ENCODE results near the gene ANKS3.

Gene ANKS3

GRCh38 chr16:4724661-4725270 is 9.3 kb downstream of the ANKS3 start:
- H3K9me3 ChIP-seq (ENCODE audit: insufficient read depth, low read length, severe bottlenecking), result no peaks in the 10 kb centered on the region
- no peaks in the 10 kb centered on the region for H3K4me1 ChIP-seq (ENCODE audit: insufficient read depth, low read length)
- ATAC-seq (ENCODE audit: insufficient read depth, low read depth), result no peak
- H3K79me2 ChIP-seq (ENCODE audit: insufficient read depth, low read length), result no peaks in the 10 kb centered on the region
- no peak overlapping the region for H2AFZ ChIP-seq (ENCODE audit: low read depth, low read length)
- TF ChIP-seq EZH2 (IDR thresholded peaks at IDR 0.05; ENCODE audit: borderline replicate concordance, low read depth, low read length, severe bottlenecking), result no peak
- TF ChIP-seq, protein P1, sequence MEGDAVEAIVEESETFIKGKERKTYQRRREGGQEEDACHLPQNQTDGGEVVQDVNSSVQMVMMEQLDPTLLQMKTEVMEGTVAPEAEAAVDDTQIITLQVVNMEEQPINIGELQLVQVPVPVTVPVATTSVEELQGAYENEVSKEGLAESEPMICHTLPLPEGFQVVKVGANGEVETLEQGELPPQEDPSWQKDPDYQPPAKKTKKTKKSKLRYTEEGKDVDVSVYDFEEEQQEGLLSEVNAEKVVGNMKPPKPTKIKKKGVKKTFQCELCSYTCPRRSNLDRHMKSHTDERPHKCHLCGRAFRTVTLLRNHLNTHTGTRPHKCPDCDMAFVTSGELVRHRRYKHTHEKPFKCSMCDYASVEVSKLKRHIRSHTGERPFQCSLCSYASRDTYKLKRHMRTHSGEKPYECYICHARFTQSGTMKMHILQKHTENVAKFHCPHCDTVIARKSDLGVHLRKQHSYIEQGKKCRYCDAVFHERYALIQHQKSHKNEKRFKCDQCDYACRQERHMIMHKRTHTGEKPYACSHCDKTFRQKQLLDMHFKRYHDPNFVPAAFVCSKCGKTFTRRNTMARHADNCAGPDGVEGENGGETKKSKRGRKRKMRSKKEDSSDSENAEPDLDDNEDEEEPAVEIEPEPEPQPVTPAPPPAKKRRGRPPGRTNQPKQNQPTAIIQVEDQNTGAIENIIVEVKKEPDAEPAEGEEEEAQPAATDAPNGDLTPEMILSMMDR (IDR thresholded peaks at IDR 0.05; ENCODE audit: borderline replicate concordance, extremely low read depth, low read length, poor library complexity, severe bottlenecking), result no peak
- DNase-seq, result no peak
- peaks cover 46% of the 10 kb centered on the region for H3K36me3 ChIP-seq (ENCODE audit: insufficient read depth, low read length)
- no peak overlapping the region for H3K27ac ChIP-seq (ENCODE audit: low read length)
- H4K20me1 ChIP-seq (ENCODE audit: insufficient read depth, low read length), result peaks cover 2% of the 10 kb centered on the region; the same call in 1 of the 2 replicates
- no peak overlapping the region for H3K4me3 ChIP-seq (ENCODE audit: low read depth in 1 of 2, low read length in 2 of 2)
- no peaks in the 10 kb centered on the region for H3K27me3 ChIP-seq (ENCODE audit: insufficient read depth, low read length, poor library complexity)
- H3K9ac ChIP-seq (ENCODE audit: low read depth, low read length), result no peak overlapping the region
- no peak overlapping the region for H3K4me2 ChIP-seq (ENCODE audit: insufficient read depth, low read length)

- TF ChIP-seq, protein P1 (IDR thresholded peaks at IDR 0.05; ENCODE audit: borderline replicate concordance, extremely low read depth, low read length, poor library complexity, severe bottlenecking), result no peak
- TF ChIP-seq EZH2 (IDR thresholded peaks at IDR 0.05; ENCODE audit: borderline replicate concordance, low read depth, low read length, severe bottlenecking), result no peak
- Histone ChIP-seq H3K4me2 (ENCODE audit: insufficient read depth, low read length) (no peak overlapping the region), H3K79me2 (ENCODE audit: insufficient read depth, low read length) (no peaks in the 10 kb centered on the region), H3K4me1 (ENCODE audit: insufficient read depth, low read length) (no peaks in the 10 kb centered on the region), H3K9me3 (ENCODE audit: insufficient read depth, low read length, severe bottlenecking) (no peaks in the 10 kb centered on the region), H3K4me3 (ENCODE audit: low read depth in 1 of 2, low read length in 2 of 2) (no peak overlapping the region), H3K36me3 (ENCODE audit: insufficient read depth, low read length) (peaks cover 35% of the 10 kb centered on the region), H3K9ac (ENCODE audit: low read depth, low read length) (no peak overlapping the region), H4K20me1 (ENCODE audit: insufficient read depth, low read length) (no peaks in the 10 kb centered on the region), H2AFZ (ENCODE audit: low read depth, low read length) (no peak overlapping the region), H3K27ac (ENCODE audit: low read length) (no peak overlapping the region), H3K27me3 (ENCODE audit: insufficient read depth, low read length, poor library complexity) (no peaks in the 10 kb centered on the region)
- DNase-seq (no peak), ATAC-seq (ENCODE audit: insufficient read depth, low read depth) (no peak)
Observed at GRCh38 chr16:4723071-4723767, 10.9 kb downstream of the ANKS3 start.

- H3K9me3 ChIP-seq (ENCODE audit: insufficient read depth, low read length, severe bottlenecking), result no peaks in the 10 kb centered on the region
- no peaks in the 10 kb centered on the region for H3K27me3 ChIP-seq (ENCODE audit: insufficient read depth, low read length, poor library complexity)
- H3K4me1 ChIP-seq (ENCODE audit: insufficient read depth, low read length), result no peaks in the 10 kb centered on the region
- no peak for DNase-seq
- no peak overlapping the region for H3K4me3 ChIP-seq (ENCODE audit: low read depth in 1 of 2, low read length in 2 of 2)
- H3K27ac ChIP-seq (ENCODE audit: low read length), result no peak overlapping the region
- H3K9ac ChIP-seq (ENCODE audit: low read depth, low read length), result no peak overlapping the region
- H3K36me3 ChIP-seq (ENCODE audit: insufficient read depth, low read length), result peaks cover 20% of the 10 kb centered on the region
- H3K4me2 ChIP-seq (ENCODE audit: insufficient read depth, low read length), result no peak overlapping the region
- no peaks in the 10 kb centered on the region for H4K20me1 ChIP-seq (ENCODE audit: insufficient read depth, low read length)
- no peaks in the 10 kb centered on the region for H3K79me2 ChIP-seq (ENCODE audit: insufficient read depth, low read length)
- H2AFZ ChIP-seq (ENCODE audit: low read depth, low read length), result no peak overlapping the region
- TF ChIP-seq, protein P1 (IDR thresholded peaks at IDR 0.05; ENCODE audit: borderline replicate concordance, extremely low read depth, low read length, poor library complexity, severe bottlenecking), result no peak
- no peak for TF ChIP-seq EZH2 (IDR thresholded peaks at IDR 0.05; ENCODE audit: borderline replicate concordance, low read depth, low read length, severe bottlenecking)
- ATAC-seq (ENCODE audit: insufficient read depth, low read depth), result no peak
Observed at GRCh38 chr16:4718466-4718865, 15.6 kb downstream of the ANKS3 start.

All from DND-41 (cell line).